HG03460 (cell line): Measurements from ENCODE around the gene DMD.
"Not testable (repeated sequence)": the region's sequence is repeated elsewhere in the genome, so short reads cannot be mapped to it uniquely, and the experiment has no call there.

Experiments
- ATAC-seq: cut with Tn5 transposase; IDR thresholded peaks from one replicate; pipeline ENCODE4 v1.9.1; 2021; ENCODE audit not compliant: unreplicated experiment

The DMD gene

GRCh38 chrX:31464306-31464915, 1746.9 kb downstream of the DMD start:
- no peak for ATAC-seq

- no peak for ATAC-seq
Observed at GRCh38 chrX:31461266-31461665, 1750.1 kb downstream of the DMD start.

GRCh38 chrX:31459361-31459760, 1752.0 kb downstream of the DMD start:
- ATAC-seq: no peak

- ATAC-seq: no peak
Observed at GRCh38 chrX:31449965-31450364, 1761.4 kb downstream of the DMD start.

- ATAC-seq: no peak
Observed at GRCh38 chrX:31449081-31449480, 1762.3 kb downstream of the DMD start.

GRCh38 chrX:31445542-31445941, 1765.8 kb downstream of the DMD start:
- ATAC-seq: no peak

GRCh38 chrX:31443654-31444053, 1767.7 kb downstream of the DMD start:
- no peak for ATAC-seq

GRCh38 chrX:31440546-31440945, 1770.8 kb downstream of the DMD start:
- no peak for ATAC-seq

GRCh38 chrX:31436424-31436823, 1774.9 kb downstream of the DMD start:
- no peak for ATAC-seq

GRCh38 chrX:31435592-31435991, 1775.8 kb downstream of the DMD start:
- no peak for ATAC-seq

GRCh38 chrX:31433856-31434255, 1777.5 kb downstream of the DMD start:
- ATAC-seq: no peak

GRCh38 chrX:31429915-31430314, 1781.4 kb downstream of the DMD start:
- no peak for ATAC-seq

- ATAC-seq: no peak
Observed at GRCh38 chrX:31423609-31424189, 1787.7 kb downstream of the DMD start.

- ATAC-seq: no peak
Observed at GRCh38 chrX:31421441-31421840, 1789.9 kb downstream of the DMD start.

- ATAC-seq: no peak
Observed at GRCh38 chrX:31420711-31421151, 1790.6 kb downstream of the DMD start.

- ATAC-seq: no peak
Observed at GRCh38 chrX:31420302-31420701, 1791.0 kb downstream of the DMD start.

GRCh38 chrX:31397119-31397518, 1814.2 kb downstream of the DMD start:
- ATAC-seq: no peak

GRCh38 chrX:31392513-31392912, 1818.8 kb downstream of the DMD start:
- ATAC-seq: no peak

GRCh38 chrX:31388946-31389345, 1822.4 kb downstream of the DMD start:
- no peak for ATAC-seq

- no peak for ATAC-seq
Observed at GRCh38 chrX:31384471-31384870, 1826.9 kb downstream of the DMD start.

GRCh38 chrX:31383991-31384390, 1827.4 kb downstream of the DMD start:
- no peak for ATAC-seq

- not testable (repeated sequence) for ATAC-seq
Observed at GRCh38 chrX:31378973-31379372, 1832.4 kb downstream of the DMD start.

- not testable (repeated sequence) for ATAC-seq
Observed at GRCh38 chrX:31377821-31378220, 1833.5 kb downstream of the DMD start.
